Measurements from ENCODE around the gene RNASEH2B. TPM values are rescaled to one million over a fixed set of nuclear protein-coding genes. Genes with fewer than 3 reads are reported as not detected.

Gene RNASEH2B
- total RNA-seq, 1 donor = 33.7 TPM

GRCh38 chr13:50941146-50941545 is 31.6 kb downstream of the RNASEH2B start:
- no peak overlapping the region for H3K4me3 ChIP-seq (ENCODE audit: low read depth, low read length)
- DNase-seq (ENCODE audit: low read depth) = no peak
- TF ChIP-seq, protein P1, sequence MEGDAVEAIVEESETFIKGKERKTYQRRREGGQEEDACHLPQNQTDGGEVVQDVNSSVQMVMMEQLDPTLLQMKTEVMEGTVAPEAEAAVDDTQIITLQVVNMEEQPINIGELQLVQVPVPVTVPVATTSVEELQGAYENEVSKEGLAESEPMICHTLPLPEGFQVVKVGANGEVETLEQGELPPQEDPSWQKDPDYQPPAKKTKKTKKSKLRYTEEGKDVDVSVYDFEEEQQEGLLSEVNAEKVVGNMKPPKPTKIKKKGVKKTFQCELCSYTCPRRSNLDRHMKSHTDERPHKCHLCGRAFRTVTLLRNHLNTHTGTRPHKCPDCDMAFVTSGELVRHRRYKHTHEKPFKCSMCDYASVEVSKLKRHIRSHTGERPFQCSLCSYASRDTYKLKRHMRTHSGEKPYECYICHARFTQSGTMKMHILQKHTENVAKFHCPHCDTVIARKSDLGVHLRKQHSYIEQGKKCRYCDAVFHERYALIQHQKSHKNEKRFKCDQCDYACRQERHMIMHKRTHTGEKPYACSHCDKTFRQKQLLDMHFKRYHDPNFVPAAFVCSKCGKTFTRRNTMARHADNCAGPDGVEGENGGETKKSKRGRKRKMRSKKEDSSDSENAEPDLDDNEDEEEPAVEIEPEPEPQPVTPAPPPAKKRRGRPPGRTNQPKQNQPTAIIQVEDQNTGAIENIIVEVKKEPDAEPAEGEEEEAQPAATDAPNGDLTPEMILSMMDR (IDR thresholded peaks at IDR 0.05; ENCODE audit: insufficient read depth, low read depth, low read length) = no peak

DNA sequence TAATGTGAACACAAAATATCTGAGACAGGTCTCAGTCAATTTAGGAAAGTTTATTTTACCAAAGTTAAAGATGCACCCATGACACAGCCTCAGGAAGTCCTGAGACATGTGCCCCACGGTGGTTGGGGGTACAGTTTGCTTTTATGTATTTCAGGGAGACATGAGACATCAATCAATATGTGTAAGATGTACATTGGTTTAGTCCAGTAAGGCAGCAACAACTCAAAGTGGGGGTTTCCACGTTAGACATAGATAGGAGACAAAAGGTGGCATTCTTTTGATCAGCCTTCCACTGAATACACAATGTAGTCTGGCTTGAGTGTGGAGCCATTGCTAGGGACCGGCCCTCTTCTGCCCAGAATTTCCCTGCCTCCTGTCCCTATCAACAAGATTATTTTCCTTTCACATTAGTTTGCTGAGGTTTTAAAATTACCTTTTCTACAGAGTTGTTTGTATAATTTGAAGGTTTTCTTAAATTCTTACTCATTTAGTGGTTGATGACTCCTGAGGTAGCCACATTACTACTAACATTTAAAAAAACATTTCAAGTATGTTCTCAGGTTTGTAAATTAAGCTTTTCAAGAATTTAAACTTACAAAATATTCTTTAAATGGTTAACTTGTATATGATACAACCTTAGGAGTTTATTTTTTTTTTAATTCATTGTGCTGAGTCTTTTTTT is 33.2 kb downstream of the RNASEH2B start:
- no peak for DNase-seq (ENCODE audit: low read depth)
- no peak overlapping the region for H3K4me3 ChIP-seq (ENCODE audit: low read depth, low read length)
- TF ChIP-seq, protein P1 (IDR thresholded peaks at IDR 0.05; ENCODE audit: insufficient read depth, low read depth, low read length) = no peak

GRCh38 chr13:50945669-50946068 is 36.1 kb downstream of the RNASEH2B start:
- TF ChIP-seq, protein P1 (IDR thresholded peaks at IDR 0.05; ENCODE audit: insufficient read depth, low read depth, low read length) = no peak
- DNase-seq (ENCODE audit: low read depth) = no peak
- no peak overlapping the region for H3K4me3 ChIP-seq (ENCODE audit: low read depth, low read length)

GRCh38 chr13:50948601-50949000 is 39.0 kb downstream of the RNASEH2B start:
- peak; percentile 72 for DNase-seq (ENCODE audit: low read depth)
- TF ChIP-seq, protein P1 (IDR thresholded peaks at IDR 0.05; ENCODE audit: insufficient read depth, low read depth, low read length) = no peak

DNA sequence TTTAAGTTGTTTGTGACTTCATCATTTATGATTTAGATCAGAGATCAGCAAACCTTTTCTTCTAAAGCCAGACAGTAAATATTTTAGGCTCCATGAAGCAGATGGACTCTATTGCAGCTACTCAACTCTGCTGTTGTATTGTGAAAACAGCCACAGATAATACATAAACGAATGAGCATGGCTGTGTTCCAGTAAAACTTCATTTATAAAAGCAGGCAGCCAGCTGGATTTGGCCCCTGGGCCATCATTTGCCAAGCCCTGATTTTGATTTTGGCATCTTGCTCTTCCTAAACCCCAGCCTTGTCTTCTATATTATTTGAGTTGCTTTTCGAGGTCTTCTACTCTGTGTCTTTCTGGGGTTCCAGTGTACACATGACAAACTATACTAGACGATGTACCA is 41.3 kb downstream of the RNASEH2B start:
- TF ChIP-seq, protein P1 (IDR thresholded peaks at IDR 0.05; ENCODE audit: insufficient read depth, low read depth, low read length) = no peak
- DNase-seq (ENCODE audit: low read depth) = no peak
- H3K4me3 ChIP-seq (ENCODE audit: low read depth, low read length) = no peak overlapping the region

More at GRCh38 chr13:50948601-50949000, 39.0 kb downstream of the RNASEH2B start:
- H3K4me3 ChIP-seq (ENCODE audit: low read depth, low read length) = no peak overlapping the region

DNA sequence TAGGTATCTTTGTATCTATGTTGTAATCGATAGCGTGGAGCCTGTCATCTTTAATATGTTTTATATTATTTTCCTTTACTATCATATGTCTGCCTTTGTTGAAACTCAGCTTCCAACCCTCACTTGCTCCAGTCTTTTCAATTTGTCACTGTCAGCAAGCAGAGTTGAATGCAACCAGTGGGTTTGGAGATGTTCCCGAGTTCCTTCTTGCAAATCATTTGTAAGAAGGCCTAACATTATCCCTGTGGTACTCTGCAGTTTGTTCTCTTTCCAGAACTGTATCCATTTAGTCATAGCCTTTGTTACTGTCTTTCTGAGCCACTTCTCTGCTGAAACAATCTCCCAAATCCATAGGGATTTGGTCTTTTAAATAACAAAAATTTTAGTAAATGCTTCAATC is 41.8 kb downstream of the RNASEH2B start:
- no peak for DNase-seq (ENCODE audit: low read depth)
- no peak overlapping the region for H3K4me3 ChIP-seq (ENCODE audit: low read depth, low read length)
- TF ChIP-seq, protein P1 (IDR thresholded peaks at IDR 0.05; ENCODE audit: insufficient read depth, low read depth, low read length) = no peak

GRCh38 chr13:50955241-50955640 is 45.6 kb downstream of the RNASEH2B start:
- no peak overlapping the region for H3K4me3 ChIP-seq (ENCODE audit: low read depth, low read length)
- DNase-seq (ENCODE audit: low read depth) = no peak
- TF ChIP-seq, protein P1 (IDR thresholded peaks at IDR 0.05; ENCODE audit: insufficient read depth, low read depth, low read length) = no peak
